GM23338 (cell line): ENCODE data around the gene CCNF. TPM values are rescaled to one million over a fixed set of nuclear protein-coding genes. Genes with fewer than 3 reads are reported as not detected.

Experiments
- ATAC-seq: fragments of 200-7000 bp; cut with Tn5 transposase; 3 replicates; pipeline ENCODE4 v1.9.1; 2020
- DNase-seq: peaks from one replicate; pipeline ENCODE4 v3.0.0-alpha.2; 2015; ENCODE audit warnings: low spot score
- H2AFZ ChIP-seq: fragments of 200-600 bp; sonication (generic); 2 replicates; pipeline ENCODE4 v1.8.0; 2016; ENCODE audit warnings: antibody characterized with exemption, mild to moderate bottlenecking, moderate library complexity
- H3F3A ChIP-seq: fragments of 200-600 bp; sonication (generic); replicated peaks from 2 replicates; pipeline ENCODE4 v1.8.0; 2017; ENCODE audit warnings: antibody characterized with exemption, mixed run types, low read depth
- H3K27ac ChIP-seq: fragments of 200-600 bp; sonication (generic); 2 replicates; pipeline ENCODE4 v1.6.1; 2016; ENCODE audit warnings: low read depth
- H3K27me3 ChIP-seq: fragments of 200-600 bp; sonication (generic); 2 replicates; pipeline ENCODE4 v1.8.0; 2016; ENCODE audit warnings: mild to moderate bottlenecking, mixed run types, moderate library complexity; ENCODE audit not compliant: insufficient read depth
- H3K36me3 ChIP-seq: fragments of 200-600 bp; sonication (generic); 2 replicates; pipeline ENCODE4 v1.8.0; 2016; ENCODE audit warnings: mild to moderate bottlenecking; ENCODE audit not compliant: insufficient read depth
- H3K4me1 ChIP-seq: fragments of 200-600 bp; sonication (generic); 2 replicates; pipeline ENCODE4 v1.8.0; 2016; ENCODE audit warnings: mild to moderate bottlenecking, moderate library complexity; ENCODE audit not compliant: insufficient read depth
- H3K4me2 ChIP-seq: fragments of 200-600 bp; sonication (generic); 2 replicates; pipeline ENCODE4 v1.7.1; 2017; ENCODE audit warnings: mixed run types
- H3K4me3 ChIP-seq: fragments of 200-600 bp; sonication (generic); 2 replicates; pipeline ENCODE4 v1.6.1; 2016; ENCODE audit warnings: mixed run types
- H3K79me2 ChIP-seq: fragments of 200-600 bp; sonication (generic); replicated peaks from 2 replicates; pipeline ENCODE4 v1.8.0; 2017; ENCODE audit warnings: mild to moderate bottlenecking; ENCODE audit not compliant: insufficient read depth
- H3K9me2 ChIP-seq: fragments of 200-600 bp; sonication (generic); 2 replicates; pipeline ENCODE4 v1.8.0; 2017; ENCODE audit not compliant: insufficient read depth
- H4K20me1 ChIP-seq: fragments of 200-600 bp; sonication (generic); replicated peaks from 2 replicates; pipeline ENCODE4 v1.8.0; 2017; ENCODE audit warnings: mild to moderate bottlenecking; ENCODE audit not compliant: insufficient read depth
- H3K27ac Mint-ChIP-seq: 2 replicates; pipeline ENCODE4 v1.8.0; 2020; ENCODE audit warnings: inconsistent platforms, mild to moderate bottlenecking, moderate library complexity, mixed read lengths
- H3K27me3 Mint-ChIP-seq: 3 replicates; pipeline ENCODE4 v1.8.0; 2022; ENCODE audit warnings: low read depth, mild to moderate bottlenecking, moderate library complexity, mixed read lengths, inconsistent platforms; ENCODE audit not compliant: insufficient read depth, poor library complexity
- H3K36me3 Mint-ChIP-seq: 3 replicates; pipeline ENCODE4 v1.8.0; 2021; ENCODE audit warnings: low read depth, mild to moderate bottlenecking, inconsistent platforms, moderate library complexity, mixed read lengths
- H3K4me1 Mint-ChIP-seq: 3 replicates; pipeline ENCODE4 v1.8.0; 2020; ENCODE audit warnings: mild to moderate bottlenecking, inconsistent platforms, mixed read lengths
- H3K4me3 Mint-ChIP-seq: 3 replicates; pipeline ENCODE4 v1.8.0; 2021; ENCODE audit warnings: moderate library complexity, mild to moderate bottlenecking, inconsistent platforms, mixed read lengths
- H3K9me3 Mint-ChIP-seq: 3 replicates; pipeline ENCODE4 v1.8.0; 2020; ENCODE audit warnings: moderate library complexity, mild to moderate bottlenecking, inconsistent platforms, mixed read lengths
- CREB1 ChIP-seq: fragments of 250-450 bp; sonication (Bioruptor Pico); IDR thresholded peaks from 2 replicates; pipeline ENCODE4 v1.5.0; 2020; ENCODE audit warnings: low read depth, mild to moderate bottlenecking, moderate library complexity
- CTCF ChIP-seq, 2 experiments: fragments of 200-600 bp in 1 of 2; sonication (generic) in 1 of 2; conservative IDR thresholded peaks; 2 replicates each; pipeline versions ENCODE4 v1.5.1 to v1.6.1; 2016 to 2017; ENCODE audit warnings: antibody characterized with exemption in 2 of 2, low read depth in 2 of 2, mild to moderate bottlenecking in 2 of 2, moderate library complexity in 1 of 2
- ETS1 ChIP-seq: IDR thresholded peaks from 2 replicates; pipeline ENCODE4 v1.6.1; 2016; ENCODE audit warnings: antibody characterized with exemption
- EZH2 ChIP-seq: fragments of 200-600 bp; sonication (generic); IDR thresholded peaks from one replicate; pipeline ENCODE4 v1.8.0; 2017; ENCODE audit warnings: antibody characterized with exemption, mild to moderate bottlenecking, low read depth; ENCODE audit not compliant: unreplicated experiment
- EZH2phosphoT487 ChIP-seq: fragments of 200-600 bp; sonication (generic); IDR thresholded peaks from one replicate; pipeline ENCODE4 v1.8.1; 2018; ENCODE audit warnings: antibody characterized with exemption; ENCODE audit not compliant: unreplicated experiment
- JUNB ChIP-seq: IDR thresholded peaks from one replicate; pipeline ENCODE4 v1.6.1; 2016; ENCODE audit warnings: antibody characterized with exemption; ENCODE audit not compliant: unreplicated experiment
- NANOG ChIP-seq: IDR thresholded peaks from 2 replicates; pipeline ENCODE4 v1.6.1; 2016; ENCODE audit warnings: antibody characterized with exemption, borderline replicate concordance
- POLR2AphosphoS5 ChIP-seq: IDR thresholded peaks from 2 replicates; pipeline ENCODE4 v1.6.1; 2016; ENCODE audit warnings: antibody characterized with exemption, low read depth
- REST ChIP-seq: IDR thresholded peaks from one replicate; pipeline ENCODE4 v1.6.1; 2018; ENCODE audit warnings: antibody characterized with exemption; ENCODE audit not compliant: unreplicated experiment
- STAT1 ChIP-seq: IDR thresholded peaks from one replicate; pipeline ENCODE4 v1.6.1; 2016; ENCODE audit warnings: antibody characterized with exemption; ENCODE audit not compliant: unreplicated experiment
- ZNF114 ChIP-seq: fragments of 250-450 bp; sonication (Bioruptor Pico); IDR thresholded peaks from 2 replicates; pipeline ENCODE4 v1.5.0; 2020; ENCODE audit warnings: mild to moderate bottlenecking, moderate library complexity
- ZNF331 ChIP-seq: fragments of 250-450 bp; sonication (Bioruptor Pico); IDR thresholded peaks from 2 replicates; pipeline ENCODE4 v1.5.0; 2020; ENCODE audit warnings: low read depth, mild to moderate bottlenecking, moderate library complexity
- ZNF462 ChIP-seq: fragments of 250-450 bp; sonication (Bioruptor Pico); IDR thresholded peaks from 2 replicates; pipeline ENCODE4 v1.5.0; 2020; ENCODE audit warnings: mild to moderate bottlenecking, moderate library complexity
- polyA plus RNA-seq: library from polyadenylated mRNA; unstranded; fragments of >200 nt; fragmentation: Nextera tagmentation; extraction: Ambion mirVana; gene quantifications from 2 replicates; pipeline ENCODE4 v1.2.1, GENCODE V29; 2016
- total RNA-seq: library from RNA; depleted of rRNA; stranded (reverse); fragments of >200 nt; shearing (Covaris generic); gene quantifications from 2 replicates; pipeline ENCODE4 v1.2.3, GENCODE V29; 2014

CCNF gene
- total and polyA plus RNA-seq, 2 experiments from 2014 or later: 21.2 to 54.2 TPM

DNA sequence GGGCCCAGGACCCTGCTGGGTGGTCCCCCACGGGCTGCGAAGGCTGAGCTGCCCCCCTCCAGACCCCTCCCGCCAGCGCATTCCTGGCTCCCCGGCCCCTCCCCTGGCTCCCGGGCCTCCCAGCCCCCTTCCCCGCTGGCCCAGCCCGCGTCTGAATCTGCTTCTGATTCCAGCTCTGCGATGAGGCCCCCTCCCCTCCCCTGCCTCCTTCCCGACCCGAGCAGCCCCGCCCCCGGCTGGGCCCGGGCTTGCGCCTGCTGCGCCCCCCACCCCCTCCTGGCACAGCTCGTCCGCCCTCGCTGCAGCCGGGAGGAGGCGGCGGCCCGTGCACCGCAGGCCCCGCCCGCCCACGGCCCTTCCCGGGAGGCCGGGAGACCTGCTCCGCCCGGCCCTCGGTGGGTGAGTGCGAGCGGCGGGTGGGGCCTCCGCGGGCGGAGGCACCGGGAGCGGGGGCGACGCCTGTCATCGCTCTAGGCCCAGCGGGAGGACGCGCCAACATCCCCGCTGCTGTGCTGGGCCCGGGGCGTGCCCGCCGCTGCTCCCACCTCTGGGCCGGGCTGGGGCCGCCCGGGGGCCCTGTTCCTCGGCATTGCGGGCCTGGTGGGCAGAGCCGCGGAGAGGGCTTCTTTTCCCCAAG is 41.9 kb downstream of the CCNF start, which contains the start of gene NTN3:
Gene NTN3, plus strand, starts transcription at position 282 of the 637 bp plus-strand sequence. CDS start 405 bp downstream, outside the sequence.
- H3K27ac ChIP-seq: no peak within 1 kb of the TSS
- no peaks in the 10 kb centered on the region; the same call in 1 of the 3 replicates for H3K36me3 Mint-ChIP-seq
- H3K79me2 ChIP-seq: no peaks in the 10 kb centered on the region
- no peak for TF ChIP-seq EZH2
- no peak for TF ChIP-seq POLR2AphosphoS5
- no peak for TF ChIP-seq ZNF462
- no peak for TF ChIP-seq CTCF (conservative IDR thresholded peaks at IDR 0.05; ENCODE audit: low read depth in 2 of 2)
- TF ChIP-seq JUNB: no peak
- no peak for TF ChIP-seq ZNF114
- no peak for TF ChIP-seq EZH2phosphoT487
- no peak for TF ChIP-seq STAT1
- no peak for TF ChIP-seq ZNF331 (CRISPR knock-in tag)
- TF ChIP-seq NANOG: no peak
- TF ChIP-seq CREB1 (CRISPR knock-in tag): no peak
- no peak for TF ChIP-seq ETS1
- TF ChIP-seq REST: no peak
- peak within 1 kb of the TSS; percentile 54 for H3K4me3 ChIP-seq
- ATAC-seq: peak; percentile 6
- peaks cover 20% of the 10 kb centered on the region for H3K4me1 ChIP-seq
- DNase-seq: peak; percentile 71
- H3F3A ChIP-seq: peaks cover 18% of the 10 kb centered on the region
- H4K20me1 ChIP-seq: peaks cover 5% of the 10 kb centered on the region; the same call in 1 of the 2 replicates
- H3K9me2 ChIP-seq: no peaks in the 10 kb centered on the region
- H3K27ac Mint-ChIP-seq: no peak within 1 kb of the TSS
- peaks cover 56% of the 10 kb centered on the region for H3K27me3 Mint-ChIP-seq
- no peaks in the 10 kb centered on the region for H3K9me3 Mint-ChIP-seq
- peaks cover 22% of the 10 kb centered on the region for H3K4me1 Mint-ChIP-seq
- peak within 1 kb of the TSS; percentile 45 for H3K4me3 Mint-ChIP-seq
- H2AFZ ChIP-seq: no peak within 1 kb of the TSS
- H3K27me3 ChIP-seq: peaks cover 68% of the 10 kb centered on the region
- H3K4me2 ChIP-seq: peak within 1 kb of the TSS; percentile 78
- H3K36me3 ChIP-seq: no peaks in the 10 kb centered on the region
